Hematopoietic multipotent progenitor cell treated with erythropoietin and hydrocortisone succinate and interleukin-3 and kit ligand, for 6 days (in vitro differentiated cells): ENCODE results near the gene LZTFL1.

Experiments used
- DNase-seq: peaks from one replicate; pipeline ENCODE4 v3.0.0-alpha.2; 2015

The LZTFL1 gene

GRCh38 chr3:45782381-45782780 is 59.5 kb downstream of the LZTFL1 start:
- no peak for DNase-seq

- no peak for DNase-seq
Observed at GRCh38 chr3:45781841-45782240, 60.1 kb downstream of the LZTFL1 start.

- no peak for DNase-seq
Observed at GRCh38 chr3:45781271-45781670, 60.6 kb downstream of the LZTFL1 start.

GRCh38 chr3:45779746-45780735 is 61.9 kb downstream of the LZTFL1 start:
- no peak for DNase-seq

- DNase-seq, result no peak
Observed at GRCh38 chr3:45778761-45779201, 63.1 kb downstream of the LZTFL1 start.

GRCh38 chr3:45777746-45778386 is 64.1 kb downstream of the LZTFL1 start:
- no peak for DNase-seq

- DNase-seq, result no peak
Observed at GRCh38 chr3:45777111-45777745, 64.7 kb downstream of the LZTFL1 start.

- DNase-seq, result no peak
Observed at GRCh38 chr3:45776611-45777010, 65.3 kb downstream of the LZTFL1 start.

- DNase-seq, result no peak
Observed at GRCh38 chr3:45776301-45776595, 65.7 kb downstream of the LZTFL1 start.

GRCh38 chr3:45775571-45776300 is 66.2 kb downstream of the LZTFL1 start:
- DNase-seq, result no peak

- no peak for DNase-seq
Observed at GRCh38 chr3:45774581-45775521, 67.1 kb downstream of the LZTFL1 start.

- DNase-seq, result no peak
Observed at GRCh38 chr3:45773714-45774449, 68.0 kb downstream of the LZTFL1 start.
